ENCODE measurements around the gene GAS2L3.
"Not testable (repeated sequence)": the region's sequence is repeated elsewhere in the genome, so short reads cannot be mapped to it uniquely, and the experiment has no call there.

- TF ChIP-seq, protein P1, sequence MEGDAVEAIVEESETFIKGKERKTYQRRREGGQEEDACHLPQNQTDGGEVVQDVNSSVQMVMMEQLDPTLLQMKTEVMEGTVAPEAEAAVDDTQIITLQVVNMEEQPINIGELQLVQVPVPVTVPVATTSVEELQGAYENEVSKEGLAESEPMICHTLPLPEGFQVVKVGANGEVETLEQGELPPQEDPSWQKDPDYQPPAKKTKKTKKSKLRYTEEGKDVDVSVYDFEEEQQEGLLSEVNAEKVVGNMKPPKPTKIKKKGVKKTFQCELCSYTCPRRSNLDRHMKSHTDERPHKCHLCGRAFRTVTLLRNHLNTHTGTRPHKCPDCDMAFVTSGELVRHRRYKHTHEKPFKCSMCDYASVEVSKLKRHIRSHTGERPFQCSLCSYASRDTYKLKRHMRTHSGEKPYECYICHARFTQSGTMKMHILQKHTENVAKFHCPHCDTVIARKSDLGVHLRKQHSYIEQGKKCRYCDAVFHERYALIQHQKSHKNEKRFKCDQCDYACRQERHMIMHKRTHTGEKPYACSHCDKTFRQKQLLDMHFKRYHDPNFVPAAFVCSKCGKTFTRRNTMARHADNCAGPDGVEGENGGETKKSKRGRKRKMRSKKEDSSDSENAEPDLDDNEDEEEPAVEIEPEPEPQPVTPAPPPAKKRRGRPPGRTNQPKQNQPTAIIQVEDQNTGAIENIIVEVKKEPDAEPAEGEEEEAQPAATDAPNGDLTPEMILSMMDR (IDR thresholded peaks at IDR 0.05; ENCODE audit: control extremely low read depth in 1 of 3, insufficient read depth in 1 of 3, low read depth in 1 of 3, low read length in 3 of 3), result not testable (repeated sequence)
- TF ChIP-seq JUN (IDR thresholded peaks at IDR 0.05; ENCODE audit: low read depth, low read length); USF2 (IDR thresholded peaks at IDR 0.05; ENCODE audit: low read length); EP300 (IDR thresholded peaks at IDR 0.05; ENCODE audit: borderline replicate concordance in 1 of 2, low read depth in 2 of 2, low read length in 2 of 2); POLR2A (IDR thresholded peaks at IDR 0.05; ENCODE audit: control extremely low read depth in 1 of 2, low read depth in 2 of 2, low read length in 2 of 2): not testable (repeated sequence)
These were observed 59.8 kb downstream of the GAS2L3 start for GRCh38 chr12:100633082-100633785.
